HFF-Myc (cell line): ENCODE results near the gene PDGFRA.

Experiments
- DNase-seq: peaks from one replicate; pipeline ENCODE4 v3.0.0-alpha.2; 2011; ENCODE audit warnings: low read depth; ENCODE audit errors: extremely low read depth
- H3K4me3 ChIP-seq: replicated peaks from 2 replicates; pipeline ENCODE4 v1.5.1; 2011; ENCODE audit warnings: low read depth, mild to moderate bottlenecking, control low read depth, low read length
- CTCF ChIP-seq: IDR thresholded peaks from 2 replicates; pipeline ENCODE4 v1.5.1; 2012; ENCODE audit warnings: mild to moderate bottlenecking, low read depth, low read length, control low read depth; ENCODE audit errors: missing control alignments

Gene PDGFRA

GRCh38 chr4:54217642-54218495, 11.2 kb upstream of the PDGFRA start:
- peak; percentile 86 for TF ChIP-seq CTCF
- peak overlapping the region; percentile 27; the same call in 1 of the 2 replicates for H3K4me3 ChIP-seq
- DNase-seq = peak; percentile 97

- H3K4me3 ChIP-seq = no peak overlapping the region
- no peak for TF ChIP-seq CTCF
- no peak for DNase-seq
These were observed 10.4 kb upstream of the PDGFRA start for GRCh38 chr4:54218736-54219135.

- TF ChIP-seq CTCF = no peak
- no peak for DNase-seq
- H3K4me3 ChIP-seq = peak overlapping the region; percentile 85; the same call in 1 of the 2 replicates
These were observed 4.0 kb upstream of the PDGFRA start for GRCh38 chr4:54224996-54225597.

- DNase-seq = no peak
- peak overlapping the region; percentile 85 for H3K4me3 ChIP-seq
- TF ChIP-seq CTCF = no peak
These were observed 3.3 kb upstream of the PDGFRA start for GRCh38 chr4:54225598-54226403.

GRCh38 chr4:54226404-54227255, 2.5 kb upstream of the PDGFRA start:
- H3K4me3 ChIP-seq = peak overlapping the region; percentile 85
- peak; percentile 76 for DNase-seq
- TF ChIP-seq CTCF = no peak
